Ascending aorta (tissue), 2 donors: Measurements from ENCODE around the gene SIKE1. TPM values are rescaled to one million over a fixed set of nuclear protein-coding genes. Genes with fewer than 3 reads are reported as not detected.

Source experiments
- DNase-seq, 2 donors: peaks; one replicate each; pipeline ENCODE4 v3.0.0-alpha.2; 2019; ENCODE audit warnings: low spot score in 2 of 2
- H3K27ac ChIP-seq, 2 donors: fragments of 200-600 bp; sonication (generic); one replicate each; pipeline ENCODE4 v1.5.1; 2016 to 2017; ENCODE audit warnings: mild to moderate bottlenecking in 1 of 2
- H3K27me3 ChIP-seq: fragments of 200-600 bp; sonication (generic); one replicate; pipeline ENCODE4 v1.5.1; 2017
- H3K36me3 ChIP-seq, 2 donors: fragments of 200-600 bp; sonication (generic); one replicate each; pipeline ENCODE4 v1.5.1; 2016
- H3K4me1 ChIP-seq, 2 donors: fragments of 200-600 bp; sonication (generic); one replicate each; pipeline ENCODE4 v1.5.1; 2016 to 2017; ENCODE audit warnings: mild to moderate bottlenecking in 1 of 2
- H3K4me3 ChIP-seq, 2 donors: fragments of 200-600 bp; sonication (generic); one replicate each; pipeline ENCODE4 v1.5.1; 2016 to 2017; ENCODE audit warnings: mild to moderate bottlenecking in 1 of 2
- H3K9me3 ChIP-seq, 2 donors: fragments of 200-600 bp; sonication (generic); one replicate each; pipeline ENCODE4 v1.5.1; 2016
- intact Hi-C: fragments of 100-400 bp; cut with DNase I; formaldehyde crosslinking; loops from one replicate; pipeline ENCODE4 v1.15.1; 2023
- total RNA-seq: library from RNA; depleted of rRNA; stranded (reverse); fragments of >200 nt; gene quantifications from one replicate; pipeline ENCODE4 v1.1.0, GENCODE V29; 2016
- TF ChIP-seq, protein P1 (sequence below), 3 experiments: fragments of 200-600 bp in 2 of 3; fragments of 450-650 bp in 1 of 3; sonication (generic) in 2 of 3; IDR thresholded peaks; one replicate each; pipeline ENCODE4 v1.5.1; 2016 to 2019; ENCODE audit warnings: antibody characterized with exemption in 3 of 3, mild to moderate bottlenecking in 1 of 3, moderate library complexity in 1 of 3

SIKE1 gene
- total RNA-seq, 1 donor from 2014 or later = 17.1 TPM

DNA sequence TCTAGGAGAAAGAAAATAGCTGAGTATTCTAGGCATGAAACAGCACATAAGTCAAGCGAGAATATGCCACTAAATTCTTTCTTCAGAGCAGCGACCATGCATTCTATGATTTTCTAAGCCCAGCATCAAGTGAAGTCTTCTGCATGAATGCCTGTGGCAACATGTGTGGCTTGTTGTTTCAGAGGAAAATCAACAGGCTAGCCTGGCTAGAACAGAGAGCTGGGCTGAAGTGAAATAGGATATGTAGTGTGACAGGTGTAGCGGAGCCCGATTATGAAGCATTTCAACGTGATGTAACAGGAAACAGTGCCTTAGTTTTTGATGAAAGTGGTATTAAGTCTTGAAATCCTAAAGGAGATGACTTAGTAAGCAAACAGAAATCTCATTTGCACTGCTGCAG is 29.7 kb downstream of the SIKE1 start:
- DNase-seq = no peak
- no peaks in the 10 kb centered on the region for H3K27me3 ChIP-seq
- H3K4me1 ChIP-seq = peaks cover 0 to 52% of the 10 kb centered on the region in 2 donors
- peaks cover 12 to 43% of the 10 kb centered on the region in 2 donors for H3K36me3 ChIP-seq
- intact Hi-C loops = loop anchor here (10.0 kb wide), 2 partner anchors 304 to 766 kb away; no protein-coding TSS in a partner anchor
- H3K9me3 ChIP-seq = no peaks in the 10 kb centered on the region
- no peak overlapping the region for H3K4me3 ChIP-seq
- no peak overlapping the region for H3K27ac ChIP-seq
- TF ChIP-seq, protein P1, sequence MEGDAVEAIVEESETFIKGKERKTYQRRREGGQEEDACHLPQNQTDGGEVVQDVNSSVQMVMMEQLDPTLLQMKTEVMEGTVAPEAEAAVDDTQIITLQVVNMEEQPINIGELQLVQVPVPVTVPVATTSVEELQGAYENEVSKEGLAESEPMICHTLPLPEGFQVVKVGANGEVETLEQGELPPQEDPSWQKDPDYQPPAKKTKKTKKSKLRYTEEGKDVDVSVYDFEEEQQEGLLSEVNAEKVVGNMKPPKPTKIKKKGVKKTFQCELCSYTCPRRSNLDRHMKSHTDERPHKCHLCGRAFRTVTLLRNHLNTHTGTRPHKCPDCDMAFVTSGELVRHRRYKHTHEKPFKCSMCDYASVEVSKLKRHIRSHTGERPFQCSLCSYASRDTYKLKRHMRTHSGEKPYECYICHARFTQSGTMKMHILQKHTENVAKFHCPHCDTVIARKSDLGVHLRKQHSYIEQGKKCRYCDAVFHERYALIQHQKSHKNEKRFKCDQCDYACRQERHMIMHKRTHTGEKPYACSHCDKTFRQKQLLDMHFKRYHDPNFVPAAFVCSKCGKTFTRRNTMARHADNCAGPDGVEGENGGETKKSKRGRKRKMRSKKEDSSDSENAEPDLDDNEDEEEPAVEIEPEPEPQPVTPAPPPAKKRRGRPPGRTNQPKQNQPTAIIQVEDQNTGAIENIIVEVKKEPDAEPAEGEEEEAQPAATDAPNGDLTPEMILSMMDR (IDR thresholded peaks at IDR 0.05) = no peak

DNA sequence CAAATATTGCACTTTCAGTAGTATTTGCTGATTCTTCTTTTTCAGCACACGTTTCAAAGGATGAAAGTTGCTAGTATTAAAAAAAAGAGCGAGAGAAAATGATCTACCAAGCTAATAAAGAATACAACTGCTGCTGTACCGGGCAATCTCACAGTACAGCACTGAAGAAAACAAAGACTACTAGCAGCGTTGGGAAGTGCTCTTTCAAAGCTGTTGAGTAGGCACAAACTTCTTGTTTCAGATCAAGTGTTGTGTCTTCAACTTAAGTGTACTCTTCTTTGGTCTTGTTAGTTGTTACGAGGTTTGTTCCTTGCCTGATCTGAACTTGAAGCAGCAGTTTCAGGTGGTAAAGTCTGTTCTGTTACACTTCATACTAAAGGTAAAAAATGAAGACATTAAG is 30.6 kb downstream of the SIKE1 start:
- no peaks in the 10 kb centered on the region for H3K9me3 ChIP-seq
- TF ChIP-seq, protein P1 (IDR thresholded peaks at IDR 0.05) = no peak
- H3K4me3 ChIP-seq = no peak overlapping the region
- intact Hi-C loops = loop anchor here (10.0 kb wide), 2 partner anchors 305 to 765 kb away; no protein-coding TSS in a partner anchor
- peaks cover 12 to 52% of the 10 kb centered on the region in 2 donors for H3K36me3 ChIP-seq
- DNase-seq = no peak
- peaks cover 0 to 43% of the 10 kb centered on the region in 2 donors for H3K4me1 ChIP-seq
- H3K27ac ChIP-seq = no peak overlapping the region
- no peaks in the 10 kb centered on the region for H3K27me3 ChIP-seq

DNA sequence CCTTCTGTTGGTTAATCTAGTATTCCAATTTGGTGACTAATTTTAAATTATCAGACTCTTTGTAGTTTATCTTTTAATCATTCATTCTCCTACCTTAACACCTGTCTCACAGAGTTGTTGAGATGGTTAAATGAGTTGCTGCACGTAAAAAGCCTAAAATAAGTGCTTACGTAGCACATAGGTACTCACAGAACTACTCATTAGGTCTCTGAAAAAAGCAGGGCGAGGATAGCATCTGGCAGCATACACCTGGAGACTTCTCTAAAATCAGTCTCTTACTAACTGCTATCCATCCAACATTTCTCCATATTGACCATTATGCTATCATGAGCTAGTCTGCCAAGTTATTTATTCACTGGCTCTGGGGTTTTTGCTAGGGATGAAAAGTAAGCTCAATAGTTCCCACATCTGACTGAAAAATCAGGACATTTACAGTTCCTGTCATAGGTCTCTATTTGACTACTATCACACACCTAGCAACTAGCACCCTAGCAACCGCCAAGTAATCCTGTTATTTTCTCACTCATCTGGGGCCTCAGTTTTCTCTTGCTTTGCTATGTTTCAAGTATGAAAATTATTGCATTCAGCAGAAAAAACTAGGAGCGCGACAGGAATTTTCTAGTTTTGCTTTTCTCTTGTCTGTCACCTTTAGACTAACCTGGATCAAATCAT is 33.9 kb downstream of the SIKE1 start:
- Histone ChIP-seq H3K4me3 (no peak overlapping the region), H3K27me3 (no peaks in the 10 kb centered on the region), H3K36me3 (peaks cover 12 to 61% of the 10 kb centered on the region in 2 donors), H3K27ac (no peak overlapping the region), H3K4me1 (peaks cover 0 to 15% of the 10 kb centered on the region in 2 donors), H3K9me3 (no peaks in the 10 kb centered on the region)
- TF ChIP-seq, protein P1 (IDR thresholded peaks at IDR 0.05) = no peak
- intact Hi-C loops = no loop called here
- no peak for DNase-seq

DNA sequence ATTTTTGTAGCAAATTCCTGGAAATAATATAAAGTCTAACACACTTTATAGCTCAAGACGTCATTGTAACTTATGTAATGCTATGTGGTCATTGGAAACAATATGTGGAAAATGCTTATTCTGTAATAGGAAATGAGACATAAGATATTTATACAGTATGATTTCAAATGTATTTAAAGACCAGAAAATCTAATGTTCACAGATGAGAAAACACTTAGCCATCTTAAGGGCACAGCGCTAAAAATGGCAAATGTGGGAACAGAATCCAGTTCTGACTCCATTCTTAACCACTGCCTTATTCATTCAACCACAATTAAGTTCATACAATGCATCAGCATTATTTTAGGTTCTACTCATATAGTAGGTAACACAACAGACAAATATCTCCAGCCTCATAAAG is 35.2 kb downstream of the SIKE1 start:
- intact Hi-C loops = no loop called here
- no peak for DNase-seq
- peaks cover 0 to 5% of the 10 kb centered on the region in 2 donors for H3K4me1 ChIP-seq
- no peaks in the 10 kb centered on the region for H3K9me3 ChIP-seq
- no peak overlapping the region for H3K4me3 ChIP-seq
- H3K36me3 ChIP-seq = peaks cover 12 to 61% of the 10 kb centered on the region in 2 donors
- TF ChIP-seq, protein P1 (IDR thresholded peaks at IDR 0.05) = no peak
- H3K27ac ChIP-seq = no peak overlapping the region
- no peaks in the 10 kb centered on the region for H3K27me3 ChIP-seq

DNA sequence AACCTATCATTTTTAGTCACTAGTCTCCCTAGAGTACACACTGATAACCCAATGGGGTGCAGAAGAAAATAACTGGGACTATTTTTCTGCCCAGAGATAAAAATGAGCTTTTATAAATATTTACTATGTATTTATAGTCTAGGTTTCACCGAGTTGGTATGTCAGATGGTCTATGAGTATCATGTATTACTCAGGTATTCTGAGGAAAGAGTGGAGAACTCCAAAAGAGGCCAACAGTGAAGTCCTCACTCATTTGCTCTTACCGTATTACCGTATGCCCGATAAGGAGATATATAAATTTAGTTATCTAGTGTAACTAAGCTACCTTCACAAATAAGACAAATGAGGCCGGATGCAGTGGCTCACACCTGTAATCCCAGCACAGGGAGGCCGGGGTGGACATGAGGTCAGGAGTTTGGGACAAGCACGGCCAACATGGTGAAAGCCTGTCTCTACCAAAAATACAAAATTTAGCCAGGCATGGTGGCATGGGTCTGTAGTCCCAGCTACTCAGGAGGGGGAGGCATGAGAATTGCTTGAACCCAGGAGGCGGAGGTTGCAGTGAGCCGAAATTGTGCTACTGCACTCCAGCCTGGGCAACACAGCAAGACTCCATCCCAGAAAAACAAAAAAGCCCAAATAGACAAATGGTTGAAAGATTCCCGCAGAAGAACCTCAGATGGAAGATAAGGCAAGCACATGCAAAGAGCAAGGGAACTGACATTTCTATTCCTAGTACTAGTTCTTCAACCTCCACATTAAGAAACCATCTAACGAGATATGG is 38.3 kb downstream of the SIKE1 start:
- intact Hi-C loops = no loop called here
- TF ChIP-seq, protein P1 (IDR thresholded peaks at IDR 0.05) = no peak
- H3K36me3 ChIP-seq = peaks cover 16 to 43% of the 10 kb centered on the region in 2 donors
- no peak for DNase-seq
- H3K27me3 ChIP-seq = no peaks in the 10 kb centered on the region
- H3K4me3 ChIP-seq = no peak overlapping the region
- H3K4me1 ChIP-seq = no peaks in the 10 kb centered on the region
- H3K9me3 ChIP-seq = no peaks in the 10 kb centered on the region
- no peak overlapping the region for H3K27ac ChIP-seq
